ENCODE measurements around the gene ANKRD34B. TPM values are rescaled to one million over a fixed set of nuclear protein-coding genes. Genes with fewer than 3 reads are reported as not detected.

The ANKRD34B gene
- total RNA-seq, 1 experiment from 2014 or later = 0.10 TPM

DNA sequence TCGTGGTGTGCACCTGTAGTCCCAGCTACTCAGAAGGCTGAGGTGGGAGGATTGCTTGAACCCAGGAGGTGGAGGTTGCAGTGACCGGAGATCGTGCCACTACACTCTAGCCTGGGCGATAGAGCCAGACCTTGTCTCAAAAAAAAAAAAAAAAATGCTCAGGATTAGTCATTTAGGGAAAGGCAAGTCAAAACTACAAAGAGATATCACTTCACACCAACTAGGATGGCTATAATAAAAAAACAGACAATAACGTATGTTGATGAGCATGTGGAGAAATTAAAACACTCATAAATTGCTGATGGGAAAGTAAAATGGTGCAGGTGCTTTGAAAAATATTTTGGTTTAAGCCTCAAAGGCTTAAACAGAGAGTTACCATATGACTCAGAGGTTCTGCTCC, 6.3 kb upstream of the ANKRD34B start:
- Histone ChIP-seq H3K4me1 (ENCODE audit: control insufficient read depth, insufficient read depth, low read length) (no peaks in the 10 kb centered on the region), H3K36me3 (ENCODE audit: control insufficient read depth, insufficient read depth, low read length) (no peaks in the 10 kb centered on the region), H3K27ac (ENCODE audit: low read length) (no peak overlapping the region), H3K4me3 (ENCODE audit: low read depth in 2 of 2, low read length in 2 of 2) (no peak overlapping the region), H3K9me3 (ENCODE audit: control insufficient read depth, insufficient read depth, low read depth, low read length) (no peaks in the 10 kb centered on the region), H3K27me3 (ENCODE audit: control insufficient read depth, insufficient read depth, low read length) (peaks cover 26% of the 10 kb centered on the region)
- CTCF ChIA-PET = no interaction called here
- TF ChIP-seq POLR2AphosphoS5 (IDR thresholded peaks at IDR 0.05; ENCODE audit: low read depth, low read length) (no peak), SIN3A (IDR thresholded peaks at IDR 0.05; ENCODE audit: borderline replicate concordance, insufficient read depth, low read depth, low read length) (no peak), TCF7L2 (IDR thresholded peaks at IDR 0.05; ENCODE audit: low read depth, low read length) (no peak)
- TF ChIP-seq, protein P1, sequence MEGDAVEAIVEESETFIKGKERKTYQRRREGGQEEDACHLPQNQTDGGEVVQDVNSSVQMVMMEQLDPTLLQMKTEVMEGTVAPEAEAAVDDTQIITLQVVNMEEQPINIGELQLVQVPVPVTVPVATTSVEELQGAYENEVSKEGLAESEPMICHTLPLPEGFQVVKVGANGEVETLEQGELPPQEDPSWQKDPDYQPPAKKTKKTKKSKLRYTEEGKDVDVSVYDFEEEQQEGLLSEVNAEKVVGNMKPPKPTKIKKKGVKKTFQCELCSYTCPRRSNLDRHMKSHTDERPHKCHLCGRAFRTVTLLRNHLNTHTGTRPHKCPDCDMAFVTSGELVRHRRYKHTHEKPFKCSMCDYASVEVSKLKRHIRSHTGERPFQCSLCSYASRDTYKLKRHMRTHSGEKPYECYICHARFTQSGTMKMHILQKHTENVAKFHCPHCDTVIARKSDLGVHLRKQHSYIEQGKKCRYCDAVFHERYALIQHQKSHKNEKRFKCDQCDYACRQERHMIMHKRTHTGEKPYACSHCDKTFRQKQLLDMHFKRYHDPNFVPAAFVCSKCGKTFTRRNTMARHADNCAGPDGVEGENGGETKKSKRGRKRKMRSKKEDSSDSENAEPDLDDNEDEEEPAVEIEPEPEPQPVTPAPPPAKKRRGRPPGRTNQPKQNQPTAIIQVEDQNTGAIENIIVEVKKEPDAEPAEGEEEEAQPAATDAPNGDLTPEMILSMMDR (IDR thresholded peaks at IDR 0.05) = no peak
- TF ChIP-seq, protein P2, sequence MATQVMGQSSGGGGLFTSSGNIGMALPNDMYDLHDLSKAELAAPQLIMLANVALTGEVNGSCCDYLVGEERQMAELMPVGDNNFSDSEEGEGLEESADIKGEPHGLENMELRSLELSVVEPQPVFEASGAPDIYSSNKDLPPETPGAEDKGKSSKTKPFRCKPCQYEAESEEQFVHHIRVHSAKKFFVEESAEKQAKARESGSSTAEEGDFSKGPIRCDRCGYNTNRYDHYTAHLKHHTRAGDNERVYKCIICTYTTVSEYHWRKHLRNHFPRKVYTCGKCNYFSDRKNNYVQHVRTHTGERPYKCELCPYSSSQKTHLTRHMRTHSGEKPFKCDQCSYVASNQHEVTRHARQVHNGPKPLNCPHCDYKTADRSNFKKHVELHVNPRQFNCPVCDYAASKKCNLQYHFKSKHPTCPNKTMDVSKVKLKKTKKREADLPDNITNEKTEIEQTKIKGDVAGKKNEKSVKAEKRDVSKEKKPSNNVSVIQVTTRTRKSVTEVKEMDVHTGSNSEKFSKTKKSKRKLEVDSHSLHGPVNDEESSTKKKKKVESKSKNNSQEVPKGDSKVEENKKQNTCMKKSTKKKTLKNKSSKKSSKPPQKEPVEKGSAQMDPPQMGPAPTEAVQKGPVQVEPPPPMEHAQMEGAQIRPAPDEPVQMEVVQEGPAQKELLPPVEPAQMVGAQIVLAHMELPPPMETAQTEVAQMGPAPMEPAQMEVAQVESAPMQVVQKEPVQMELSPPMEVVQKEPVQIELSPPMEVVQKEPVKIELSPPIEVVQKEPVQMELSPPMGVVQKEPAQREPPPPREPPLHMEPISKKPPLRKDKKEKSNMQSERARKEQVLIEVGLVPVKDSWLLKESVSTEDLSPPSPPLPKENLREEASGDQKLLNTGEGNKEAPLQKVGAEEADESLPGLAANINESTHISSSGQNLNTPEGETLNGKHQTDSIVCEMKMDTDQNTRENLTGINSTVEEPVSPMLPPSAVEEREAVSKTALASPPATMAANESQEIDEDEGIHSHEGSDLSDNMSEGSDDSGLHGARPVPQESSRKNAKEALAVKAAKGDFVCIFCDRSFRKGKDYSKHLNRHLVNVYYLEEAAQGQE (IDR thresholded peaks at IDR 0.05; ENCODE audit: insufficient read depth in 1 of 2, low read depth in 2 of 2, low read length in 1 of 2) = no peak
- no TSS peak for BruUV-seq (replicated peaks)
- DNase-seq (ENCODE audit: low read depth, low spot score) = no peak
- in situ Hi-C loops (cut with HindIII; ENCODE audit: low pct_unique_long_range_greater_than_20kb, low sequenced_read_pairs) = no loop called here
- ATAC-seq = no peak
- intact Hi-C loops (cut with micrococcal nuclease; ENCODE audit: unreplicated experiment) = no loop called here
- POLR2A ChIA-PET = no interaction called here

DNA sequence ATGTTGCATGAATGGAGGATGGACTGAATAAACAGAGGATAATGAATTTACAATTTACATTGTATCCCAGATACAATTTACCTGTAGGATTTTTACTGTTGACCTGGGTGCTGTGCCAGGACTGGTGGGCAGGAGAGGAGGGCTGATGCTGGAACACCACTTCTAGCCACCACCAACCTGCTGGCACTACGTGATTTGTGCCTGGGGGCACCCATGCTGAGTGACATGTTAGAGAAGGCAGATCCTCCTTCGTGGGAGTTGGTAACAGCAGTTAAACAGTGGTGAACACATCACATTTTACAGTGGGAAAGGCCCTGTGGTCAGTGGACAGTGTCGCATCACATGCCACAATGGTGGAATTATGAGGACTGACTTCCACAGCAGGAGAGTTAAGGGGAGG, 3.0 kb upstream of the ANKRD34B start:
- H3K27ac ChIP-seq (ENCODE audit: low read length) = no peak overlapping the region
- 0 out of 2 replicates have a peak, but pooled peaks cover 3% of the 10 kb centered on the region for H3K4me1 ChIP-seq (ENCODE audit: control insufficient read depth, insufficient read depth, low read length)
- no peak for TF ChIP-seq TCF7L2 (IDR thresholded peaks at IDR 0.05; ENCODE audit: low read depth, low read length)
- no peak for TF ChIP-seq POLR2AphosphoS5 (IDR thresholded peaks at IDR 0.05; ENCODE audit: low read depth, low read length)
- TF ChIP-seq, protein P2 (IDR thresholded peaks at IDR 0.05; ENCODE audit: insufficient read depth in 1 of 2, low read depth in 2 of 2, low read length in 1 of 2) = no peak
- TF ChIP-seq, protein P1 (IDR thresholded peaks at IDR 0.05) = no peak
- no peak for TF ChIP-seq SIN3A (IDR thresholded peaks at IDR 0.05; ENCODE audit: borderline replicate concordance, insufficient read depth, low read depth, low read length)
- no peak overlapping the region for H3K4me3 ChIP-seq (ENCODE audit: low read depth in 2 of 2, low read length in 2 of 2)
- in situ Hi-C loops (cut with HindIII; ENCODE audit: low pct_unique_long_range_greater_than_20kb, low sequenced_read_pairs) = no loop called here
- intact Hi-C loops (cut with micrococcal nuclease; ENCODE audit: unreplicated experiment) = no loop called here
- POLR2A ChIA-PET = interaction anchor here (0.6 kb wide), 1 partner anchor 15 kb away, joined by 3 read pairs; no protein-coding TSS in a partner anchor
- no TSS peak for BruUV-seq (replicated peaks)
- H3K27me3 ChIP-seq (ENCODE audit: control insufficient read depth, insufficient read depth, low read length) = peaks cover 28% of the 10 kb centered on the region
- CTCF ChIA-PET = no interaction called here
- H3K36me3 ChIP-seq (ENCODE audit: control insufficient read depth, insufficient read depth, low read length) = no peaks in the 10 kb centered on the region; the same call in 1 of the 2 replicates
- DNase-seq (ENCODE audit: low read depth, low spot score) (no peak), ATAC-seq (no peak)
- H3K9me3 ChIP-seq (ENCODE audit: control insufficient read depth, insufficient read depth, low read depth, low read length) = no peaks in the 10 kb centered on the region

All from Panc1 (cell line).